Mucosa of stomach (tissue), 1 donor: ENCODE data around the gene SLC22A23.

Experiments used
- H3K27me3 ChIP-seq: one replicate; pipeline ENCODE4 v1.7.0; 2013; ENCODE audit warnings: mild to moderate bottlenecking, low read length; ENCODE audit not compliant: control insufficient read depth, insufficient read depth
- H3K36me3 ChIP-seq: one replicate; pipeline ENCODE4 v1.7.0; 2013; ENCODE audit warnings: low read length; ENCODE audit not compliant: control insufficient read depth, insufficient read depth
- H3K4me1 ChIP-seq: one replicate; pipeline ENCODE4 v1.7.0; 2013; ENCODE audit warnings: mild to moderate bottlenecking, low read length; ENCODE audit not compliant: control insufficient read depth, insufficient read depth
- H3K4me3 ChIP-seq: one replicate; pipeline ENCODE4 v1.7.0; 2013; ENCODE audit warnings: low read length
- H3K9ac ChIP-seq: one replicate; pipeline ENCODE4 v1.7.0; 2013; ENCODE audit warnings: mild to moderate bottlenecking, low read length, moderate library complexity
- H3K9me3 ChIP-seq: one replicate; pipeline ENCODE4 v1.7.0; 2013; ENCODE audit warnings: mild to moderate bottlenecking, low read length, moderate library complexity; ENCODE audit not compliant: control insufficient read depth
- donor health status: Pancreatic carcinoma.

SLC22A23 gene

GRCh38 chr6:3261518-3261820 is 195.4 kb downstream of the SLC22A23 start:
- no peak overlapping the region for H3K4me3 ChIP-seq
- no peaks in the 10 kb centered on the region for H3K27me3 ChIP-seq
- H3K9ac ChIP-seq, result peak overlapping the region; percentile 35
- peaks cover 35% of the 10 kb centered on the region for H3K4me1 ChIP-seq
- H3K9me3 ChIP-seq, result no peaks in the 10 kb centered on the region
- no peaks in the 10 kb centered on the region for H3K36me3 ChIP-seq

GRCh38 chr6:3260772-3261517 is 195.9 kb downstream of the SLC22A23 start:
- H3K27me3 ChIP-seq, result no peaks in the 10 kb centered on the region
- H3K9me3 ChIP-seq, result no peaks in the 10 kb centered on the region
- H3K9ac ChIP-seq, result peak overlapping the region; percentile 35
- no peaks in the 10 kb centered on the region for H3K36me3 ChIP-seq
- H3K4me1 ChIP-seq, result peaks cover 35% of the 10 kb centered on the region
- no peak overlapping the region for H3K4me3 ChIP-seq

- H3K4me3 ChIP-seq, result no peak overlapping the region
Observed at GRCh38 chr6:3260296-3260695, 196.6 kb downstream of the SLC22A23 start.

DNA sequence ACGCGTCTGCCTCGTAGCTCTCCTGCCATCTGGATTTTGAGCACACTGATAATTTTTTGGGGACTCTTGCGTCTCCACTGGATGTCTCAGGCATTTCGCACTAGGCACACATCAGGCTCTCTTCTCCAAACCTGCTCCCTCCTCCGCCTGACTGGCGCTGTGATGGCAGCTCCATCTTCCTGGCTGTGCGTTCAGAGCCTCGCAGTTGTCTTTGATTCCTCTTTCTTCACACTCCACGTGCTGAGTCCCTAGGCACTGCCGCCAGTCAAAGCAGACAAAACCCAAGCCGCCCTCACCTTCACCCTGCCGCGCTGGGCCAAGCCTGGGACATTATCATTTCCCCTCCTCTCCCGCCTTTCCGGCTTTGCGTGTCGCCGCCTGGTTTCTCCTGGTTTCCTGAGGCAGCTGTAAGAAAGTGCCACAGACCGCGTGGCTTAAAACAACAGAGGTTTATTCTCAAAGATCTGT is 197.3 kb downstream of the SLC22A23 start:
- Histone ChIP-seq H3K9me3 (no peaks in the 10 kb centered on the region), H3K36me3 (no peaks in the 10 kb centered on the region), H3K9ac (peak overlapping the region; percentile 63), H3K4me1 (peaks cover 31% of the 10 kb centered on the region), H3K27me3 (no peaks in the 10 kb centered on the region), H3K4me3 (peak overlapping the region; percentile 48)

More at GRCh38 chr6:3260296-3260695, 196.6 kb downstream of the SLC22A23 start:
- Histone ChIP-seq H3K9me3 (no peaks in the 10 kb centered on the region), H3K9ac (peak overlapping the region; percentile 7), H3K4me1 (peaks cover 35% of the 10 kb centered on the region), H3K36me3 (no peaks in the 10 kb centered on the region), H3K27me3 (no peaks in the 10 kb centered on the region)

DNA sequence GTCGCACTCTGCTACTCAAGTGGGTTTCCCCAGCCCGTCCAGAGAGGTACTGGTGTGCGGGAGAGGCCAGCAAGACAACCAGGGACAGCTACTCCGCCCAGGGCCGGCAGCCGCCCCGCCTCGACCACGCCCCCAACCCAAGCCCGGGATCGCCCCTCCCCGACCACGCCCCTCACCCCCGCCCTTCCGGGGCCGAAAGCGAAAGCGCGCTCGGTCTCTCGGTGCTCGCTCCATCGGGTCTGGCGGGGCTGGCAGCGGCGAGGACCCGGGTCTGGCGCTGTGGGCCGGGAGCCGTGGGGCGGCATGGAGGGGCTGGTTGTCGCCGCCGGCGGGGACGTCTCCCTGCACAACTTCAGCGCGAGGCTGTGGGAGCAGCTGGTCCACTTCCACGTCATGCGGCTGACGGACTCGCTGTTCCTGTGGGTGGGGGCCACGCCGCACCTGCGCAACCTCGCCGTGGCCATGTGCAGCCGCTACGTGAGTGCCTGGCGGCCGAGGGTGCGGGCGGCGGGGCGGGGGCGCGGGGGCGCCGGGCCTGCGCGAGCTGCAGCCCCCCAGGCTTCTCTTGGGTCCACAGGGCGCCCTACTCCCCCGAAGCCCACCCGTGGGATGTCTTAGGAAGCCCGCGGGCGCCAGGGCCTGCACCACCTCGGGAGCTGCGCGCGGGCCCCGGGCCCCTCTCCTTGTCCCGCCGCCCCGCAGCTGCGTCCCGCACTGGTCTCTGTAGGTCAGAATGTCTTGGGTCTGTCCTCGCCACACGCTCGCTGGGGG is 197.9 kb downstream of the SLC22A23 start, which contains the start of gene PSMG4:
TSS of gene PSMG4 (plus strand) at position 228 of the 771 bp plus-strand sequence. CDS start at position 304, 76 bp downstream.
- Histone ChIP-seq H3K27me3 (no peaks in the 10 kb centered on the region), H3K4me1 (peaks cover 25% of the 10 kb centered on the region), H3K4me3 (peak within 1 kb of the TSS; percentile 48), H3K9me3 (no peaks in the 10 kb centered on the region), H3K36me3 (no peaks in the 10 kb centered on the region), H3K9ac (peak within 1 kb of the TSS; percentile 63)

GRCh38 chr6:3258201-3258600 is 198.6 kb downstream of the SLC22A23 start:
- Histone ChIP-seq H3K9me3 (no peaks in the 10 kb centered on the region), H3K36me3 (no peaks in the 10 kb centered on the region), H3K27me3 (no peaks in the 10 kb centered on the region), H3K9ac (peak overlapping the region; percentile 25), H3K4me3 (no peak overlapping the region), H3K4me1 (peaks cover 23% of the 10 kb centered on the region)

GRCh38 chr6:3253597-3253961 is 203.3 kb downstream of the SLC22A23 start:
- H3K27me3 ChIP-seq, result peaks cover under 1% of the 10 kb centered on the region
- H3K36me3 ChIP-seq, result no peaks in the 10 kb centered on the region
- no peak overlapping the region for H3K9ac ChIP-seq
- H3K9me3 ChIP-seq, result no peaks in the 10 kb centered on the region
- no peak overlapping the region for H3K4me3 ChIP-seq
- H3K4me1 ChIP-seq, result peaks cover 13% of the 10 kb centered on the region

GRCh38 chr6:3252861-3253596 is 203.8 kb downstream of the SLC22A23 start:
- no peak overlapping the region for H3K9ac ChIP-seq
- H3K9me3 ChIP-seq, result no peaks in the 10 kb centered on the region
- peaks cover 5% of the 10 kb centered on the region for H3K27me3 ChIP-seq
- H3K4me1 ChIP-seq, result peaks cover 15% of the 10 kb centered on the region
- H3K36me3 ChIP-seq, result no peaks in the 10 kb centered on the region
- H3K4me3 ChIP-seq, result no peak overlapping the region

DNA sequence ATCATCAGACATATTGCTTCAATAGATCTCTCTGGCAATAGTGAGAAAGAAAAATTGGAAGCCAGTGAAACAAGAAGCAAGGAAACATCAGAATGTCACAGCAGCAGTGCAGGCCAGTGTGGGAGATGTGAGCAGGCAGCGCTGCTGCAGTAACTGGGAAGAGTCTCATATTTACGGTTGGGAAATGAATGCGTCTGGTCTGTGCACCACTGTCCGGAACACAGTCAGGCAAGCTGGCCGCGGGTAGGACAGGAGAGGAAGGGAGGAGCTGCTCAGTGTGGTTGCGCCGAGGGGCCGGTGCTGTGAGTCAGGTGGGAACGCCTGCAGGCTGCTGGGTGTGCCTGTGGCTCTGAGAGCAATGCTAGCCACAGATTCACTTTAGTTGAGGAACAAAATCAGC is 204.5 kb downstream of the SLC22A23 start:
- Histone ChIP-seq H3K36me3 (no peaks in the 10 kb centered on the region), H3K9me3 (no peaks in the 10 kb centered on the region), H3K4me1 (peaks cover 21% of the 10 kb centered on the region), H3K4me3 (no peak overlapping the region), H3K27me3 (peaks cover 5% of the 10 kb centered on the region), H3K9ac (no peak overlapping the region)

- no peak overlapping the region for H3K9ac ChIP-seq
- no peak overlapping the region for H3K4me3 ChIP-seq
- H3K4me1 ChIP-seq, result peaks cover 22% of the 10 kb centered on the region
- H3K9me3 ChIP-seq, result no peaks in the 10 kb centered on the region
- H3K27me3 ChIP-seq, result peaks cover 5% of the 10 kb centered on the region
- no peaks in the 10 kb centered on the region for H3K36me3 ChIP-seq
Observed at GRCh38 chr6:3251462-3252314, 205.2 kb downstream of the SLC22A23 start.

DNA sequence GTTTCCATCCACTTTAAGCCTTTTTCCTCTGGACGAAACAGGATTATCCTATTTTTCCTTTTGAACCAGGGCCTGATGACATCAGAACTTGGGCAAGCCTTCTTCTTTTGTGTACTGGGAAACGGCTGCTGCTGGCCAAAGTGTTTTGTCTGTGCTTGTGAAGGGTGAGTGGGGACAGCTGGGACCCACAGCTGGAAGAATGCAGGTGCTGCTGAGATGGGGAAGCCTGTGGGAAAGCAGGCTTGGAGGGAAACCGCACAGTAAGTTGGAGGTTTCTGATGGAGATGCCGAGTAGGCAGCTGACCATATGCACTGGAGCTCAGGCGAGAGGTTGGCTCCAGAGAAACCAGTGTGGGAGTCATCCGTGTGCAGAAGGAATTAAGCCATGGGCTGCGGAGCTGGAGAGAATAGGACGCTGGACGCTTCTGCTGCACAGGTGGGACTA is 206.6 kb downstream of the SLC22A23 start:
- Histone ChIP-seq H3K36me3 (no peaks in the 10 kb centered on the region), H3K4me3 (no peak overlapping the region), H3K4me1 (peaks cover 22% of the 10 kb centered on the region), H3K9me3 (no peaks in the 10 kb centered on the region), H3K9ac (no peak overlapping the region), H3K27me3 (peaks cover 5% of the 10 kb centered on the region)
